Activated naive CD4-positive, alpha-beta T cell treated with anti-CD3 and anti-CD28 coated beads, Interleukin-2, amount 10 ng/mL, durations not matched to agents 7 days and 5 days (primary cell): Measurements from ENCODE around the gene SHOC2.

Experiments
- CTCF ChIA-PET: fragments of 350-600 bp; sonication (Branson Sonifier 250); formaldehyde crosslinking; loops from one replicate; lab custom pipeline; 2021; ENCODE audit warnings: antibody characterized with exemption; lab: Charles Lee
- DNase-seq: peaks from one replicate; pipeline ENCODE4 v3.0.0-alpha.2; 2020
- H3K27ac Mint-ChIP-seq: one replicate; pipeline ENCODE4 v1.8.0; 2021; ENCODE audit warnings: mild to moderate bottlenecking, moderate library complexity, mixed read lengths
- H3K27me3 Mint-ChIP-seq: one replicate; pipeline ENCODE4 v1.8.0; 2021; ENCODE audit warnings: mild to moderate bottlenecking, mixed read lengths
- H3K36me3 Mint-ChIP-seq: one replicate; pipeline ENCODE4 v1.8.0; 2021; ENCODE audit warnings: mixed read lengths
- H3K4me1 Mint-ChIP-seq: one replicate; pipeline ENCODE4 v1.8.0; 2021; ENCODE audit warnings: mixed read lengths
- H3K4me3 Mint-ChIP-seq: one replicate; pipeline ENCODE4 v1.8.0; 2021; ENCODE audit warnings: mild to moderate bottlenecking, moderate library complexity, mixed read lengths
- H3K9me3 Mint-ChIP-seq: one replicate; pipeline ENCODE4 v1.8.0; 2021; ENCODE audit warnings: mixed read lengths

The SHOC2 gene

DNA sequence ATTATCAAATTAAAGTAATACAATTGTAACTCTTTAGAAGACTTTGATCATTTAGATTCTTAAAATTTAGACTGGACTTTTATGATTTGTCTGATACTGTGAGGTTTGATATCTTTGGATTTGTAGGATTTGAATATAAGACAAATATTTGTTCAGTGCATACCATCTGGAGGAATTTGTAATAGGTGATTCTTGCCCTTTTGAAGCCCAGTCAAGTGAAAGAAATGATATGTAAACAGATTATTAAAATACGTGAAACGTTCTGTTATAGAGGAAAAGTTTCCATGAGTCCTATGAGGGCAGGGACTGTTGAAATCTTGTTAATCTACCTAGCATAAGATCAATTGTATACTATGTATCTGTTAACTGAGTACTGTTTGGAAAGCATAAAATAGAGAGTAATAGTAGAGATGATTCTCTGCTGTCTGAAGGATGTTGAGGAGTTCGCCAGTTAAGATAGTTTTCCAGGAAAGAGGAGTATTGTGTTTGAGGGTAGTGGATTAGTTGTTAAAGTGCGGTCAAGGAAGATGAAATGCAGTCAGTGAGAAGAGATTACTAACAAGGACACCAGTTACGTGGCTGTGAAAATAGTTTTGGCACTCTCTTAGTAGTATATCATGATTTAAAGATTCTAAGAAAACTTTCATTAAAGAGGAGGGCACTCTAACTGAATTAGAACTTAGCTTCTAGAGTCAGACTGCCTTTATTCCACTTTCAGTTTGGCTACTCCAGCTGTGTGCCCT, 33.3 kb upstream of the SHOC2 start:
- no peaks in the 10 kb centered on the region for H3K27me3 Mint-ChIP-seq
- H3K36me3 Mint-ChIP-seq, result peaks cover 60% of the 10 kb centered on the region
- CTCF ChIA-PET, result interaction anchor here (1.6 to 1.7 kb wide), 2 partner anchors 112 to 1251 kb away, joined by 3 to 5 read pairs; no protein-coding TSS in a partner anchor
- H3K4me1 Mint-ChIP-seq, result peaks cover 32% of the 10 kb centered on the region
- no peak overlapping the region for H3K27ac Mint-ChIP-seq
- H3K9me3 Mint-ChIP-seq, result no peaks in the 10 kb centered on the region
- no peak overlapping the region for H3K4me3 Mint-ChIP-seq
- DNase-seq, result no peak

DNA sequence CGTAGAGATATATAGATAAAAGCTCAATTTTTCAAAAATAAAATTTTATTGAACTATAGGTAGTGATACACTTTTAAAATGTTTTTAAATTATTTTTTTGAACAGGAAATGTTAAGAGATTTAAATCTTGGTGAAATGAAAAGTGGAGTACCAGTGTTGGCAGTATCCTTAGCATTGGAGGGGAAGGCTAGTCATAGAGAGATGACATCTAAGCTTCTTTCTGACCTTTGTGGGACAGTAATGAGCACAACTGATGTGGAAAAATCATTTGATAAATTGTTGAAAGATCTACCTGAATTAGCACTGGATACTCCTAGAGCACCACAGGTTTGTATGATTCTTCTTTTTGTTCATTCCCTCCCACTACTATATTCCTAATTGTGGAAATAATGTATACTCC, 31.8 kb upstream of the SHOC2 start:
- peaks cover 56% of the 10 kb centered on the region for H3K36me3 Mint-ChIP-seq

DNA sequence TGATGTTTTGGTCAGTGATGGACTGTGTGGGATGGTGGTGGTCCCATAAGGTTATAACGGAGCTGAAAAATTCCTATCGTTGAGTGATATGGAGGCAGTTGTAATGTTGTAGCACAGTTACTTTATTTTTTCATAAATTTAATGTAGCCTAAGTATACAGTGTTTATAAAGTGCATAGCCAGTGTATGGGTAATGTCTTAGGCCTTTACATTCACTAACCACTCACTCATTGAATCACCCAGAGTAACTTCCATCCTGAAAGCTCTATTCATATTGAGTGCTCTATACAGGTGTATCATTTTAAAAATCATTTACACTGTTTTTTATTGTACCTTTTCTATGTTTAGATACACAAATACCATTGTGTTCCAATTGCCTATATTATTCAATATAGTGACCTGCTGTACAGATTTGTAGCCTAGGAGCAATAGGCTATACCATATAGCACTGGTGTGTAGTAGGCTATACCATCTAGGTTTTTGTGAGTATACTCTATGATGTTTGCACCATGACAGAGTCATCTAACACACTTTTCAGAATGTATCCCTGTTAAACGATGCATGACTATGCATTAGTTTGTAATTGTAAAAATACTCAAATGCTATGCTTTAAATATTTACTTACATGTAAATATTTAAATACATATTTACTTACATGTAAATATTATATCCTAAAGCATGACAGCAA, 26.7 kb upstream of the SHOC2 start:
- Mint-ChIP-seq H3K9me3 (no peaks in the 10 kb centered on the region), H3K27me3 (no peaks in the 10 kb centered on the region), H3K27ac (no peak overlapping the region), H3K36me3 (peaks cover 50% of the 10 kb centered on the region), H3K4me1 (peaks cover 5% of the 10 kb centered on the region), H3K4me3 (no peak overlapping the region)
- no peak for DNase-seq
- CTCF ChIA-PET, result interaction anchor here (1.1 to 6.8 kb wide), 12 partner anchors 11 to 152 kb away, joined by 3 to 52 read pairs (median 5); partner anchors contain the start of gene BBIP1

More for the DNA sequence above, 31.8 kb upstream of the SHOC2 start:
- H3K27me3 Mint-ChIP-seq, result no peaks in the 10 kb centered on the region
- no peak overlapping the region for H3K4me3 Mint-ChIP-seq
- DNase-seq, result no peak
- no peaks in the 10 kb centered on the region for H3K9me3 Mint-ChIP-seq
- H3K4me1 Mint-ChIP-seq, result peaks cover 24% of the 10 kb centered on the region
- CTCF ChIA-PET, result interaction anchor here (1.3 to 1.7 kb wide), 3 partner anchors 114 to 1249 kb away, joined by 3 to 5 read pairs (median 3); no protein-coding TSS in a partner anchor
- no peak overlapping the region for H3K27ac Mint-ChIP-seq

DNA sequence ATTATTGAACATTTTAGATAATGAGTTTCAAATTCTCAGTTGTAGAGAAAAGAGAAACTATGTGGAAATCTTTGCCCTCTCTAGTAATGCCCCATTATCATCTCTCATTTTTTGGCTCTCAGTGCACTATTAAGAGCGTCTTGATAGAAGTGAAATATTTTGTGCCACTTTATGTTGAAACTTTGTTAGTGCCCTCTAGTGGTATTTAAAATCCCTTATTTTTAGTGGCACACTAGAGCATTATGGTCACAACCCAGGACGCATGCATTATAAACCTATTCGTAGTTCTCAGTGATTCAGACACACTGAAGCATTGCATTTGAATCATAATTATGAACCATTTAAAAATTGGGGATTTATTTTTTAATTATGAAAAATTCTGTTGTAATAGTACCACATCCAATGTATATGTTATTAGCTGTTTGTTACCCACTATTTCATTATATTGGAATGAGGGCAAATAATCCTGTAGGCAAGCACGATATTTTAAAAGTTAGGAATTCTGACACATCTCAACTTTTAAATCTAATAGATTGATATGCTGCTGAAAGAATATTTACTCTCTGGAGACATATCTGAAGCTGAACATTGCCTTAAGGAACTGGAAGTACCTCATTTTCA, 25.7 kb upstream of the SHOC2 start:
- no peaks in the 10 kb centered on the region for H3K27me3 Mint-ChIP-seq
- no peak overlapping the region for H3K4me3 Mint-ChIP-seq
- H3K36me3 Mint-ChIP-seq, result peaks cover 53% of the 10 kb centered on the region
- H3K27ac Mint-ChIP-seq, result no peak overlapping the region
- no peak for DNase-seq
- CTCF ChIA-PET, result interaction anchor here (0.7 to 6.8 kb wide), 20 partner anchors 9 to 283 kb away, joined by 3 to 52 read pairs (median 4); partner anchors contain the start of gene BBIP1
- H3K4me1 Mint-ChIP-seq, result peaks cover 5% of the 10 kb centered on the region
- no peaks in the 10 kb centered on the region for H3K9me3 Mint-ChIP-seq

DNA sequence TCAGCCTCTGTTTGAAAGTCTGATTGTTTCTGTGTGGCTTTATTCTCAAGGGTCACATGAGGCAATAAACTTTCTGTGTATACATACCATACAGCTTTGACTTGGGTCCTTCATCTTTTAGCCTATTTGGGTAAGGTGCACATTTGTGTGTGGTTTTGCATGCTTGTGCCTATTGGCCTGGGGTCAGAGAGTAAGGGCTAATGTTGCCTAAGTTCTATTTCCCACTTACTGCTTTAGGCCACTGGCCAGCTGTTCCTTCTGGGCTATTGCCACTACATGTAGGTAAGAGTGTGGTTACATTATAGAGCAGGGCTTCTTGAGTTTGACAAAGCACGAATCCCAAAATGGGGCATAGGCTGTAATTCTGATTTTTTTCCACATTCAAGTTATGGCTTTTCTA, 22.2 kb upstream of the SHOC2 start:
- peaks cover 10% of the 10 kb centered on the region for H3K4me1 Mint-ChIP-seq
- no peak for DNase-seq
- H3K36me3 Mint-ChIP-seq, result peaks cover 59% of the 10 kb centered on the region
- CTCF ChIA-PET, result interaction anchor here (0.6 to 6.8 kb wide), 6 partner anchors 13 to 156 kb away, joined by 3 to 52 read pairs (median 3); no protein-coding TSS in a partner anchor
- no peaks in the 10 kb centered on the region for H3K9me3 Mint-ChIP-seq
- no peaks in the 10 kb centered on the region for H3K27me3 Mint-ChIP-seq
- no peak overlapping the region for H3K27ac Mint-ChIP-seq
- H3K4me3 Mint-ChIP-seq, result no peak overlapping the region

DNA sequence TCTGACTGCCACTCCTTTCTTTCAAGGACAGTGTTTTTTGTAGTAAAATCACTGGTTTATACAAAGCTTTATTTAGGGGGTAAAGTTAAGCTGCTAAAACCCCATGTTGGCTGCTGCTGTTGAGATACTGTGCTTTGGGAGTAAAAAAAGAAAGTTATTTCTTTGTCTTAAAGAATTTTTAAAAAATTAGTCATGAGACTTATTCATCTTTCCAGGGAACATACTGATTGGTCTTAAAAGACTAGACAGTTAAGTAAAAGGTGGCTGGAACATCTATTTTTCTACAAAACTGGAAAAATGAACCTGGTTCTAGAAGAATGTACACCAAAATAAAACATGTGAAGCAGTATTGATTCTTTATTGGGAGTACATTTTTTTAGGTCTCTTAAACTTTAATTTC, 21.0 kb upstream of the SHOC2 start:
- peaks cover 66% of the 10 kb centered on the region for H3K36me3 Mint-ChIP-seq
- H3K9me3 Mint-ChIP-seq, result no peaks in the 10 kb centered on the region
- H3K27ac Mint-ChIP-seq, result no peak overlapping the region
- H3K4me1 Mint-ChIP-seq, result peaks cover 19% of the 10 kb centered on the region
- H3K27me3 Mint-ChIP-seq, result no peaks in the 10 kb centered on the region
- DNase-seq, result no peak
- CTCF ChIA-PET, result interaction anchor here (0.7 to 6.8 kb wide), 3 partner anchors 117 to 308 kb away, joined by 3 to 52 read pairs (median 3); no protein-coding TSS in a partner anchor
- H3K4me3 Mint-ChIP-seq, result no peak overlapping the region

DNA sequence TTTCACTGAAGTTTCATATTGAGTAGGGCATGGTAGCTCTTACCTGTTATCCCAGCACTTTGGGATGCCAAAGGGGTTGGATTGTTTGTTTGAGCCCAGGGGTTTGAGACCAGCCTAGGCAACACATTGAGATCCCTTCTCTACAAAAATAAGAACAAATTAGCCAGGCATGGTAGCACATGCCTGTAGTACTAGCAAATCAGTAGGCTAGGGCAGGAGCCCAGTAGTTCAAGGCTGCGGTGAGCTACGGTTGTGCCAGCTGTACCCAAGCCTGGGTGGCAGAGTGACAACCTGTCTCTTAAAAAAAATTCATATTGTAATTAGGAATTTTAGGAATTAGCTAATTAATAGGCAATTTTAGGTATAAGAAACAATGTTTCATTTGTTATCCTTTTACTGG, 18.4 kb upstream of the SHOC2 start:
- CTCF ChIA-PET, result interaction anchor here (0.8 to 1.6 kb wide), 2 partner anchors 44 to 97 kb away, joined by 3 to 5 read pairs; no protein-coding TSS in a partner anchor
- no peaks in the 10 kb centered on the region for H3K27me3 Mint-ChIP-seq
- peaks cover 17% of the 10 kb centered on the region for H3K4me1 Mint-ChIP-seq
- no peak for DNase-seq
- no peak overlapping the region for H3K27ac Mint-ChIP-seq
- no peak overlapping the region for H3K4me3 Mint-ChIP-seq
- no peaks in the 10 kb centered on the region for H3K9me3 Mint-ChIP-seq
- peaks cover 53% of the 10 kb centered on the region for H3K36me3 Mint-ChIP-seq

DNA sequence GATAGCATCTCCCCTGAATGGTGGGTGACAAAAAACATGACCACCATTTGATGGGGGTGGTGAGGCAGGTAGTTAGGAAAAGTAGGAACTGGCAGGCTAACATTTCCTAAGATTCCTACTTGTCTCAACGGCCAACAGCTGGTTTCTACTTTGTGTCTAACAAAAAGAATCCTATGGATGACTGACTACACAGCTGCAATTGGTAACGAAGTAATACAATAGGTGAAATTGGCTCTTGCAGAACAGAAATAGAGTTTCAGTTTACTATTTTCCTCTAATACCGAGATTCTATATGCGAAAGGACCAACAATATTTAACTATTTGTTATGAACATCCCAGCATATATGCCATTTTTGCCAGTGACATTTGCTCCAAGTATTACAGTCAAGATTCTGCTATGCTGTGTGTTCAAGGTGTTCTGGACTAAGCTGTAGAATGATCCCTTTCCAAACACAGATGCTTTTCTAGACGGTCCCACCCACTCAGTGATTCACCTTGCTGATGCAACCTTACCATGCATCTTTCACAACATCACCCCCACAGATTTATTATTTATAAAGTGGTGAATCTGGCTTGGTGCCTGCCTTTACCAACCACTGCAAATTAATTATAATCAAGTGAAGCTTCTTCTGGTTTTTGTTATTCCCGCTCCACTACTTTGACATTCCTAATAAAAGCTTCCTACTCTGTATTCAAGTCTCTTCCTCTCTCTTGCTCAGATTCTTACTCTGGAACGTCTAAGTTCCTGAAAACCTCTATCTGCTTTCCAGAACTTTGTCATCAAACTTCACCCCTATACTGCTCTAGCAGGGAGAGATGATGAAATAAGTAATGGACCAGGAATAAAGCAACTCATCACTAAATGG, 17.2 kb upstream of the SHOC2 start:
- DNase-seq, result no peak
- Mint-ChIP-seq H3K27me3 (no peaks in the 10 kb centered on the region), H3K9me3 (no peaks in the 10 kb centered on the region), H3K27ac (no peak overlapping the region), H3K4me3 (no peak overlapping the region), H3K36me3 (peaks cover 52% of the 10 kb centered on the region), H3K4me1 (peaks cover 17% of the 10 kb centered on the region)
- CTCF ChIA-PET, result interaction anchor here (1.0 to 2.5 kb wide), 6 partner anchors 8 to 159 kb away, joined by 3 to 13 read pairs (median 6); no protein-coding TSS in a partner anchor

DNA sequence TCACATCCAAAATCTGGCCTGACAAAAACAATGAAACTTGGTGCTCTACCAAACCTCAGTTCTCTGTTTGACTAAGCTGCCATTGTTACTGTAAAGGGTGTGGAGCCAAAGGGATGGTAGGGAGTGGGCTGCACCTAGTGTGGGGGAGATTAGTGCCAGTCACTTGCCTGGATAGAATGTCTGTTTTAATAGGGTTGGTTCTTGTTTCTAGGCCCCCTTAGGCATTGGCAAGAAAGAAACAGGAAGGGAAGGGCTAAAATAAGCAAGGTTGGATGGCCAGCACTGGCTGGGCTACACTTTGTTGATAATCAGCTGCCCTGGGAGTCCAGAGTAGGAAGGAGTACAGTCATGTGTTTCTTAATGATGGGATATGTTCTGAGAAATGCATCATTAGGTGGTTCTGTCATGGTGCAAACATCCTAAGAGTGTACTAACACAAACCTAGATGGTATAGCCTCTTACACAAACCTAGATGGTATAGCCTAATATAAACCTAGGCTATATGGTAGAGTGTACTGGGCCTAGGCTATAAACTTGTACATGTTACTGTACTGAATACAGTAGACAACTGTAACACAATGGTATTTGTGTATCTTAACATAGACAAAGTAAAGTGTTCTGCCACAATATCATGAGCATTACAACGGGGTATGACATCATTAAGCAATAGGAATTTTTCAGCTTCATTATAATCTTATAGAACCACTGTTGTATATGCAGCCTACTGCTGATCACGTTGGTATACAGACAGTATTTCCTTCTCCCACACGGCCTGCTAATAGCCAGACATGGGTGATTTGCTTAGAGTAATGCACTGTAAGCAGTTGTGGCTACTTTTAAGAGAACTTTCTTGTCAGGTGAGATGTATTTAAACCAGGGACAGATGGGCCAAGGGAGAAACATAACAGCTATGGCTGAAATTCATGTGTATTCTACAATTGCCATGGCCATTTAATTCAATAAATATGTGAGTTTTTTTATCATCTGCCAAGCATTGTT, 15.8 kb upstream of the SHOC2 start:
- no peak overlapping the region for H3K27ac Mint-ChIP-seq
- H3K36me3 Mint-ChIP-seq, result peaks cover 45% of the 10 kb centered on the region
- no peaks in the 10 kb centered on the region for H3K9me3 Mint-ChIP-seq
- no peaks in the 10 kb centered on the region for H3K27me3 Mint-ChIP-seq
- no peak overlapping the region for H3K4me3 Mint-ChIP-seq
- CTCF ChIA-PET, result interaction anchor here (1.0 to 2.5 kb wide), 4 partner anchors 10 to 160 kb away, joined by 3 to 13 read pairs (median 6); no protein-coding TSS in a partner anchor
- H3K4me1 Mint-ChIP-seq, result peaks cover 17% of the 10 kb centered on the region
- DNase-seq, result no peak

DNA sequence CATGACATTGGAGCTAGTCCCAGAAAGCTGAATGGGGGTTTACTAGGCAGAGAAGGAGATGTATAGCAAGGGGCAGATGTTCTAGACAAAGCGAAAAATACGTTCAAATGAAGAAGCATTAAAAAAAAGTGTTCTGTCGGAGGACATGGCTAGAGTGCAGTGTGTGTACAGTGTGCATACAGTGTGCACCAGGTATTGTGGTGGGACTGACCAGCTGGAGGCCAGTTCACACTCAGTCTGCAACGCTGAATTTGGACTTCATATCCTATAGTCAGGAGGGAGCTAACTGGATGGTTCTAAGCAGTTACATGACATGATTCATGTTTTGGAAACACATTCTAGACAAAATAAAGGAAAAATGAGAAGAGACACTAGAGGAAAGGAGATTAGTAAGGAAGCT, 9.3 kb upstream of the SHOC2 start:
- DNase-seq, result no peak
- Mint-ChIP-seq H3K4me3 (no peak overlapping the region), H3K27me3 (no peaks in the 10 kb centered on the region), H3K4me1 (no peaks in the 10 kb centered on the region), H3K9me3 (no peaks in the 10 kb centered on the region), H3K27ac (no peak overlapping the region), H3K36me3 (peaks cover 14% of the 10 kb centered on the region)
- CTCF ChIA-PET, result interaction anchor here (0.6 to 1.6 kb wide), 5 partner anchors 14 to 107 kb away, joined by 3 to 6 read pairs (median 3); no protein-coding TSS in a partner anchor

DNA sequence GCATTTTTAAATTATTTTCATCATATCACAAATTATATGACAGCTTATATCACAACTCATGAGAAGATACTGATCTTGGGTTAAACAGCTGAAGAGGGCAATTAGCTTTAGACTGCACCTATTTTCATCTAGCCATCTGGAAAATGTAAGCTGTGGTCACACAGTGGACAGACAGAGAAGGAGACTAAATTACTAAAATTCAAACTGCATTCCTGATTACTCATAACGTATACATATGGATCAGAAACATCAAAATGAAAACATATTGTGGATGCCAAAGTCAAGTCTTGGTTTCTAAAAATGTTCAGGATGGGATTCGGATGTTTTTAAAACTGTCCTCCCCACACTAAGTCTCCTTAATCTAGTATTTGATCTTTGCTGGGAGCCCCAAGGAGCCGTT, 7.0 kb upstream of the SHOC2 start:
- Mint-ChIP-seq H3K36me3 (peaks cover 14% of the 10 kb centered on the region), H3K9me3 (no peaks in the 10 kb centered on the region), H3K27me3 (no peaks in the 10 kb centered on the region), H3K4me3 (no peak overlapping the region), H3K4me1 (peaks cover 8% of the 10 kb centered on the region), H3K27ac (no peak overlapping the region)
- DNase-seq, result no peak
- CTCF ChIA-PET, result interaction anchor here (1.6 kb wide), 1 partner anchor 166 kb away, joined by 4 read pairs; no protein-coding TSS in a partner anchor

DNA sequence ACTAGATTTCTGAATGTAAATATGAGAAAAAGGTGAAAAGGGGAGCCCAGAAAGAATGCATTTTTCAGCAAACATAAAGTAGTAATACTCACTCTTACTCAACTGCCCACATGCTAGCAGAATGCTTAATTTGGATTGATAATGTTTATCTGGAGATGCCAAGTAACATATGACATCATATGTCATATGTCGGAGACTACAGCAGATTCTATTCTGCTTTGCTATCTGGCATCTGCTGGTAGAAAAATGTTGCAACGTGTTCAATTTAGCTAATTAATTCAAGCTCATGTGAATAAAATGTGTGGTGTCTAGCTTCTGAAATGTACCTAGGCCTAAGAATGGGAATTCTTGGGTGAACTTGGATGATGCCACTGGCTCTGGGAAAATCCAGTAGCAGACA, 5.0 kb upstream of the SHOC2 start:
- no peak overlapping the region for H3K27ac Mint-ChIP-seq
- H3K9me3 Mint-ChIP-seq, result no peaks in the 10 kb centered on the region
- H3K4me1 Mint-ChIP-seq, result peaks cover 17% of the 10 kb centered on the region
- no peak for DNase-seq
- no peak overlapping the region for H3K4me3 Mint-ChIP-seq
- CTCF ChIA-PET, result interaction anchor here (0.7 to 1.5 kb wide), 2 partner anchors 21 to 29 kb away, joined by 4 to 5 read pairs; no protein-coding TSS in a partner anchor
- H3K36me3 Mint-ChIP-seq, result peaks cover 13% of the 10 kb centered on the region
- no peaks in the 10 kb centered on the region for H3K27me3 Mint-ChIP-seq
